Endodermal cell (in vitro differentiated cells): ENCODE measurements around the gene OGFOD2. TPM values are rescaled to one million over a fixed set of nuclear protein-coding genes. Genes with fewer than 3 reads are reported as not detected.

Experiments used
- DNase-seq: peaks from one replicate; pipeline ENCODE4 v3.0.0-alpha.2; 2017
- H3K27ac ChIP-seq: 2 replicates; pipeline ENCODE4 v1.5.1; 2013; ENCODE audit warnings: mild to moderate bottlenecking, low read depth, low read length, moderate library complexity
- H3K27me3 ChIP-seq: 2 replicates; pipeline ENCODE4 v1.6.1; 2013; ENCODE audit warnings: mild to moderate bottlenecking, low read length, moderate library complexity; ENCODE audit not compliant: insufficient read depth, control insufficient read depth, poor library complexity, severe bottlenecking
- H3K36me3 ChIP-seq: 2 replicates; pipeline ENCODE4 v1.7.0; 2013; ENCODE audit warnings: mild to moderate bottlenecking, low read length, moderate library complexity; ENCODE audit not compliant: control insufficient read depth, insufficient read depth
- H3K4me1 ChIP-seq: one replicate; pipeline ENCODE4 v1.7.0; 2013; ENCODE audit warnings: low read length; ENCODE audit not compliant: control insufficient read depth, insufficient read depth
- H3K4me3 ChIP-seq: 2 replicates; pipeline ENCODE4 v1.5.1; 2013; ENCODE audit warnings: mild to moderate bottlenecking, low read length, moderate library complexity
- H3K9ac ChIP-seq: 2 replicates; pipeline ENCODE4 v1.6.1; 2013; ENCODE audit warnings: mild to moderate bottlenecking, low read length, moderate library complexity; ENCODE audit not compliant: poor library complexity, severe bottlenecking; ENCODE audit errors: extremely low read depth
- H3K9me3 ChIP-seq: 2 replicates; pipeline ENCODE4 v1.6.1; 2013; ENCODE audit warnings: mild to moderate bottlenecking, low read length, moderate library complexity; ENCODE audit not compliant: control insufficient read depth
- H3K27ac Mint-ChIP-seq: 2 replicates; pipeline ENCODE4 v1.8.0; 2020; ENCODE audit warnings: mixed read lengths
- H3K27me3 Mint-ChIP-seq: 2 replicates; pipeline ENCODE4 v1.8.0; 2021; ENCODE audit warnings: mild to moderate bottlenecking, mixed read lengths; ENCODE audit not compliant: insufficient read depth
- H3K36me3 Mint-ChIP-seq: 2 replicates; pipeline ENCODE4 v1.8.0; 2020; ENCODE audit warnings: low read depth, mixed read lengths
- H3K4me1 Mint-ChIP-seq: 2 replicates; pipeline ENCODE4 v1.8.0; 2020; ENCODE audit warnings: mixed read lengths
- H3K4me3 Mint-ChIP-seq: 2 replicates; pipeline ENCODE4 v1.8.0; 2020; ENCODE audit warnings: mild to moderate bottlenecking, moderate library complexity, mixed read lengths
- H3K9me3 Mint-ChIP-seq: 2 replicates; pipeline ENCODE4 v1.8.0; 2020; ENCODE audit warnings: mild to moderate bottlenecking, mixed read lengths
- WGBS, 2 experiments: methylation state at CpG; one replicate each; pipeline versions ENCODE4 v1.1.5 to v1.1.7; 2013; ENCODE audit warnings: missing lambda C conversion rate in 2 of 2, mixed read lengths in 1 of 2; ENCODE audit not compliant: insufficient coverage in 1 of 2, insufficient read length in 1 of 2; 5-methylcytosine and 5-hydroxymethylcytosine counted together
- long read RNA-seq, 4 experiments: library from polyadenylated mRNA in 2 of 4; library from RNA in 1 of 4; library from capped mRNA in 1 of 4; stranded (forward) in 3 of 4; unstranded in 1 of 4; transcript quantifications; one replicate each; pipeline ENCODE4 v2.0.0, GENCODE V29; 2020 to 2021; ENCODE audit warnings: inconsistent platforms in 1 of 4
- polyA plus RNA-seq, 2 experiments: library from polyadenylated mRNA; stranded (reverse); fragments of 50-300 nt; gene quantifications; one replicate each; pipeline ENCODE4 v1.2.3, GENCODE V29; 2013
- total RNA-seq, 2 donors: library from RNA; stranded (reverse); fragmentation: NEBNext Ultra II Directional in 1 of 2; extraction: Animal tissue kit (Norgen Biotek cat#: 25700) in 1 of 2; gene quantifications; 2 replicates in 1 of 2; 3 replicates in 1 of 2; pipeline ENCODE4 v1.2.1, GENCODE V29; 2021
- TF ChIP-seq, protein P1 (sequence below): fragments of 200-600 bp; sonication (generic); conservative IDR thresholded peaks from 2 replicates; pipeline ENCODE4 v1.5.0; 2021; ENCODE audit warnings: antibody characterized with exemption, mild to moderate bottlenecking

OGFOD2 gene
- total RNA-seq = 10 to 100 TPM; 17.5 to 19.9 TPM
- 8.8 TPM for polyA plus RNA-seq (2013, experiment 1 of 2)
- polyA plus RNA-seq (2013, experiment 2 of 2) = 9.8 TPM
- long read RNA-seq, experiment 1, partial matches to known transcripts = 3 of 9 reads
- long read RNA-seq, experiment 1, other reads (novel, unspliced or antisense) = 2 of 9 reads
- long read RNA-seq, experiment 2, transcript OGFOD2-201 (7 exons, 1,780 nt) = major isoform, 7 of 28 reads
- long read RNA-seq, experiment 2, partial matches to known transcripts = 3 of 28 reads
- long read RNA-seq, experiment 2, other reads (novel, unspliced or antisense) = 15 of 28 reads
- long read RNA-seq, experiment 3, transcript OGFOD2-205 (7 exons, 1,488 nt) = minor isoform, 6 of 105 reads
- long read RNA-seq, experiment 3, transcript OGFOD2-201 (7 exons, 1,780 nt) = major isoform, 31 of 105 reads
- long read RNA-seq, experiment 3, transcript OGFOD2-224 (7 exons, 1,465 nt) = minor isoform, 6 of 105 reads
- long read RNA-seq, experiment 3, partial matches to known transcripts = 3 of 105 reads
- long read RNA-seq, experiment 3, other reads (novel, unspliced or antisense) = 58 of 105 reads
- long read RNA-seq, experiment 4, transcript OGFOD2-201 (7 exons, 1,780 nt) = major isoform, 24 of 42 reads
- long read RNA-seq, experiment 4, partial matches to known transcripts = 3 of 42 reads
- long read RNA-seq, experiment 4, other reads (novel, unspliced or antisense) = 11 of 42 reads

GRCh38 chr12:122974892-122975789 lies at the start of gene OGFOD2:
OGFOD2 (plus strand) TSS chr12:122975244; CDS start chr12:122975252, 8 bp downstream.
- TF ChIP-seq, protein P1, sequence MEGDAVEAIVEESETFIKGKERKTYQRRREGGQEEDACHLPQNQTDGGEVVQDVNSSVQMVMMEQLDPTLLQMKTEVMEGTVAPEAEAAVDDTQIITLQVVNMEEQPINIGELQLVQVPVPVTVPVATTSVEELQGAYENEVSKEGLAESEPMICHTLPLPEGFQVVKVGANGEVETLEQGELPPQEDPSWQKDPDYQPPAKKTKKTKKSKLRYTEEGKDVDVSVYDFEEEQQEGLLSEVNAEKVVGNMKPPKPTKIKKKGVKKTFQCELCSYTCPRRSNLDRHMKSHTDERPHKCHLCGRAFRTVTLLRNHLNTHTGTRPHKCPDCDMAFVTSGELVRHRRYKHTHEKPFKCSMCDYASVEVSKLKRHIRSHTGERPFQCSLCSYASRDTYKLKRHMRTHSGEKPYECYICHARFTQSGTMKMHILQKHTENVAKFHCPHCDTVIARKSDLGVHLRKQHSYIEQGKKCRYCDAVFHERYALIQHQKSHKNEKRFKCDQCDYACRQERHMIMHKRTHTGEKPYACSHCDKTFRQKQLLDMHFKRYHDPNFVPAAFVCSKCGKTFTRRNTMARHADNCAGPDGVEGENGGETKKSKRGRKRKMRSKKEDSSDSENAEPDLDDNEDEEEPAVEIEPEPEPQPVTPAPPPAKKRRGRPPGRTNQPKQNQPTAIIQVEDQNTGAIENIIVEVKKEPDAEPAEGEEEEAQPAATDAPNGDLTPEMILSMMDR = no peak
- 0 to 1% methylated on average over 22 to 66 of the region's 66 CpGs for WGBS, 2 experiments
- Mint-ChIP-seq H3K27me3 (no peaks in the 10 kb centered on the region), H3K36me3 (no peaks in the 10 kb centered on the region), H3K9me3 (no peaks in the 10 kb centered on the region), H3K4me1 (peaks cover 13% of the 10 kb centered on the region), H3K4me3 (peak within 1 kb of the TSS; percentile 96), H3K27ac (peak within 1 kb of the TSS; percentile 98)
- H3K27me3 ChIP-seq = no peaks in the 10 kb centered on the region
- DNase-seq = peak; percentile 98
- H3K9ac ChIP-seq = peak within 1 kb of the TSS; percentile 92
- peak within 1 kb of the TSS; percentile 92 for H3K4me3 ChIP-seq
- H3K36me3 ChIP-seq = peaks cover 14% of the 10 kb centered on the region
- peak within 1 kb of the TSS; percentile 96 for H3K27ac ChIP-seq
- no peaks in the 10 kb centered on the region for H3K9me3 ChIP-seq
- peaks cover 8% of the 10 kb centered on the region for H3K4me1 ChIP-seq

GRCh38 chr12:122927756-122928403 lies 47.2 kb upstream of the OGFOD2 start:
- 91 to 92% methylated on average over 10 to 11 of the region's 11 CpGs for WGBS, 2 experiments
- H3K9me3 ChIP-seq = no peaks in the 10 kb centered on the region
- no peak for DNase-seq
- no peak overlapping the region for H3K4me3 ChIP-seq
- no peaks in the 10 kb centered on the region for H3K36me3 Mint-ChIP-seq
- H3K4me1 ChIP-seq = no peaks in the 10 kb centered on the region
- H3K36me3 ChIP-seq = no peaks in the 10 kb centered on the region
- no peaks in the 10 kb centered on the region for H3K27me3 ChIP-seq
- no peaks in the 10 kb centered on the region for H3K4me1 Mint-ChIP-seq
- no peak overlapping the region for H3K4me3 Mint-ChIP-seq
- H3K27me3 Mint-ChIP-seq = peaks cover 2% of the 10 kb centered on the region
- H3K27ac ChIP-seq = no peak overlapping the region
- TF ChIP-seq, protein P1 = no peak
- H3K27ac Mint-ChIP-seq = no peak overlapping the region
- H3K9me3 Mint-ChIP-seq = no peaks in the 10 kb centered on the region
- no peak overlapping the region for H3K9ac ChIP-seq
